HEK293T (cell line): ENCODE data around the gene INTS14.

Experiments
- CTCF ChIA-PET: fragments of 350-600 bp; formaldehyde crosslinking; extraction: SDS; loops from one replicate; lab custom pipeline; 2021; ENCODE audit warnings: antibody characterized with exemption, inconsistent platforms; lab: Yijun Ruan, JAX
- POLR2A ChIA-PET: fragments of 350-600 bp; formaldehyde crosslinking; extraction: SDS; loops from one replicate; lab custom pipeline; 2020; ENCODE audit warnings: antibody characterized with exemption, inconsistent platforms; lab: Yijun Ruan, JAX
- DNase-seq: peaks from one replicate; pipeline ENCODE4 v3.0.0; 2012; ENCODE audit warnings: mixed read lengths; ENCODE audit errors: extremely low spot score
- ARNT ChIP-seq: fragments of 450-650 bp; IDR thresholded peaks from 2 replicates; pipeline ENCODE4 v1.6.1; 2017; ENCODE audit warnings: mild to moderate bottlenecking
- BHLHE40 ChIP-seq: fragments of 450-650 bp; IDR thresholded peaks from 2 replicates; pipeline ENCODE4 v1.6.1; 2016; ENCODE audit warnings: mild to moderate bottlenecking, moderate library complexity, borderline replicate concordance
- CTBP1 ChIP-seq: fragments of 450-650 bp; IDR thresholded peaks from 2 replicates; pipeline ENCODE4 v1.6.1; 2016; ENCODE audit warnings: borderline replicate concordance
- ELF4 ChIP-seq: fragments of 450-650 bp; IDR thresholded peaks from 2 replicates; pipeline ENCODE4 v1.6.1; 2017; ENCODE audit warnings: antibody characterized with exemption
- FOXA1 ChIP-seq: fragments of 450-650 bp; IDR thresholded peaks from 2 replicates; pipeline ENCODE4 v1.6.1; 2016; ENCODE audit warnings: mild to moderate bottlenecking
- FOXK2 ChIP-seq: fragments of 450-650 bp; IDR thresholded peaks from 2 replicates; pipeline ENCODE4 v1.6.1; 2016; ENCODE audit warnings: mild to moderate bottlenecking
- FOXM1 ChIP-seq: fragments of 450-650 bp; IDR thresholded peaks from 2 replicates; pipeline ENCODE4 v1.6.1; 2017; ENCODE audit warnings: mild to moderate bottlenecking, borderline replicate concordance
- HDGF ChIP-seq: fragments of 450-650 bp; IDR thresholded peaks from 2 replicates; pipeline ENCODE4 v1.6.1; 2017; ENCODE audit warnings: antibody characterized with exemption, borderline replicate concordance
- L3MBTL2 ChIP-seq: fragments of 450-650 bp; conservative IDR thresholded peaks from 2 replicates; pipeline ENCODE4 v1.6.1; 2016; ENCODE audit warnings: mild to moderate bottlenecking
- LEF1 ChIP-seq: fragments of 450-650 bp; IDR thresholded peaks from 2 replicates; pipeline ENCODE4 v1.6.1; 2017; ENCODE audit warnings: mild to moderate bottlenecking, borderline replicate concordance
- NFRKB ChIP-seq: fragments of 450-650 bp; IDR thresholded peaks from 2 replicates; pipeline ENCODE4 v1.6.1; 2016; ENCODE audit warnings: mild to moderate bottlenecking, moderate library complexity
- PKNOX1 ChIP-seq: fragments of 450-650 bp; IDR thresholded peaks from 2 replicates; pipeline ENCODE4 v1.6.1; 2016
- SP1 ChIP-seq: fragments of 450-650 bp; IDR thresholded peaks from 2 replicates; pipeline ENCODE4 v1.6.1; 2017
- SUZ12 ChIP-seq: fragments of 450-650 bp; IDR thresholded peaks from 2 replicates; pipeline ENCODE4 v1.6.1; 2016; ENCODE audit warnings: mild to moderate bottlenecking
- TARDBP ChIP-seq: fragments of 450-650 bp; IDR thresholded peaks from 2 replicates; pipeline ENCODE4 v1.6.1; 2016
- ZNF384 ChIP-seq: fragments of 450-650 bp; IDR thresholded peaks from 2 replicates; pipeline ENCODE4 v1.6.1; 2016

INTS14 gene

DNA sequence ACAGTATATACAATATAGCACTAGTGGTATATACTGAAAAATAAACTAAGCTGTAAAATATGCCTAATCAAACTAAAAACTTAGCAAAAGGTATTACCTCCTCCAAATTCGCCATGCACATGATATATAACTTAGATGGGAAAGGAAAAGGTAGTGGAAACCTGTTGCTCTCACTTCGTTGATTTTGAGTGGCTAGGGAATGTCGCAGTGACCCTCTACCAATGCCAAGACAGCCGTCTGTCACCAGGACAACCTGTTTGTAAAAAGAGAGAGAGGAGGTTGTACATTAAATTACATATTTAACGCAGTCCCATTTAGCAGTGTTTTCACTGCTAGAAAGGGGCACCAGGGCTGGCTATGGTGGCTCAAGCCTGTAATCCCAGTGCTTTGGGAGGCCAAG lies 11.3 kb downstream of the INTS14 start:
- no peak for DNase-seq
- TF ChIP-seq FOXA1 (no peak), HDGF (no peak), ELF4 (no peak), L3MBTL2 (no peak), TARDBP (no peak), FOXK2 (no peak), FOXM1 (no peak), ZNF384 (no peak), LEF1 (no peak), SP1 (no peak), SUZ12 (no peak), BHLHE40 (no peak)
- ChIA-PET POLR2A (interaction anchor here (4.1 kb wide), 1 partner anchor 11 kb away, joined by 19 read pairs; the partner anchor contains the start of gene INTS14), CTCF (no interaction called here)

- TF ChIP-seq SP1 (no peak), ELF4 (no peak), ARNT (no peak), ZNF384 (no peak), SUZ12 (no peak), HDGF (no peak), FOXM1 (no peak), CTBP1 (no peak), PKNOX1 (no peak), L3MBTL2 (no peak), TARDBP (no peak), FOXA1 (no peak), NFRKB (no peak), LEF1 (no peak), FOXK2 (no peak), BHLHE40 (no peak)
- POLR2A ChIA-PET, result interaction anchor here (4.1 kb wide), 1 partner anchor 12 kb away, joined by 19 read pairs; the partner anchor contains the start of gene INTS14
- CTCF ChIA-PET, result no interaction called here
- DNase-seq, result no peak
Observed at GRCh38 chr15:65598468-65598867, 12.5 kb downstream of the INTS14 start.

DNA sequence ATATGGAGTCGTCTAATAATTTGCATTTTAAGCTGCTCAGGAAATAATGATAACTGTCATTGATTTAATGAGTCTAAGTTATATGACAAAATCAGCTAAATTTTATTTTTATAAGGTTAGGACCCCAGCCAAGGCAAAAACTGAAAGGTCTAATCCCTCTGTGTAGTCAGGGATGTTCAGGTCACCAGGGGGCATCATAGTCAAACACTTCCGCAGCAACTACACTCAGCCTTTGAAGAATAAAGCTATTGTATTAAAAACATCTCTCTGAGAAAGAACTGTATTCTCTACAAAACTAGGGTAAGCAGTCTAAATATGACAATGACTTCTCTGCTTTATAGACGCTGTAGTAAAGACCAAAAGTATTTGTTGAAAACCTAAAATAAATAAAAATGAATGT lies 15.0 kb downstream of the INTS14 start:
- CTCF ChIA-PET, result interaction anchor here (1.0 kb wide), 2 partner anchors 57 to 387 kb away, joined by 3 read pairs; no protein-coding TSS in a partner anchor

GRCh38 chr15:65587094-65587493 lies 23.8 kb downstream of the INTS14 start:
- CTCF ChIA-PET, result no interaction called here
- POLR2A ChIA-PET, result no interaction called here
- DNase-seq, result no peak
- TF ChIP-seq LEF1 (no peak), CTBP1 (no peak), PKNOX1 (no peak), HDGF (no peak), ARNT (no peak), TARDBP (no peak), ZNF384 (no peak), BHLHE40 (no peak), ELF4 (no peak), FOXM1 (no peak), SP1 (no peak), FOXA1 (no peak), L3MBTL2 (no peak)

More for the DNA sequence above, 15.0 kb downstream of the INTS14 start:
- no peak for DNase-seq
- no peak for TF ChIP-seq SUZ12
- TF ChIP-seq CTBP1, result no peak
- no peak for TF ChIP-seq ZNF384
- TF ChIP-seq LEF1, result no peak
- TF ChIP-seq SP1, result no peak
- TF ChIP-seq ARNT, result no peak
- TF ChIP-seq PKNOX1, result no peak
- POLR2A ChIA-PET, result interaction anchor here (4.1 kb wide), 1 partner anchor 15 kb away, joined by 19 read pairs; the partner anchor contains the start of gene INTS14

DNA sequence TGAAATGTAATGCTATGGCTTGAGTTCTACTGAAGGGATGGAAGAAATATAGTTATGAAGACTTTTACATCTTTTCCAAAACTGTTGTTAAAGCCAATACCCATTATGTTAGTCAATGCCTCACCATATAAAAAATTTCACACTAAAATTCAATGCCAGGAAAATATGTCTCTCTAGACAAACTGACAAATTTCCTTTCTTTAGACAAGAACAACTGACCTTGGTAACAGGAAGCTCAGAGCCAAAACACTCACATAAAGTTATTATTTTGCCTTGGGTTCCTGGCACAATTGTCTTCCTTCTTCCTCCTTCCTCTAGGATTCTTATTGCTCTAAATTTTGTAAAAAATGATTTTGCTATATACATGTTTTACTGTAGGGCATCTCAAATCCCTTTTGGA lies 26.7 kb downstream of the INTS14 start:
- TF ChIP-seq TARDBP (no peak), NFRKB (no peak), CTBP1 (no peak), BHLHE40 (no peak)
- POLR2A ChIA-PET, result no interaction called here
- no peak for DNase-seq
- CTCF ChIA-PET, result no interaction called here

GRCh38 chr15:65583701-65584100 lies 27.2 kb downstream of the INTS14 start:
- DNase-seq, result no peak
- CTCF ChIA-PET, result no interaction called here
- POLR2A ChIA-PET, result no interaction called here
- TF ChIP-seq LEF1 (no peak), ZNF384 (no peak)

GRCh38 chr15:65580287-65580686 lies 30.6 kb downstream of the INTS14 start:
- no peak for TF ChIP-seq SUZ12
- no peak for TF ChIP-seq FOXA1
- no peak for TF ChIP-seq HDGF
- TF ChIP-seq ZNF384, result no peak
- no peak for TF ChIP-seq L3MBTL2
- TF ChIP-seq ARNT, result no peak
- no peak for TF ChIP-seq BHLHE40
- TF ChIP-seq NFRKB, result no peak
- TF ChIP-seq FOXM1, result no peak
- no peak for TF ChIP-seq FOXK2
- POLR2A ChIA-PET, result interaction anchor here (1.1 kb wide), 1 partner anchor 49 kb away, joined by 5 read pairs; no protein-coding TSS in a partner anchor
- DNase-seq, result no peak
- CTCF ChIA-PET, result no interaction called here
